Natural killer cell (primary cell): ENCODE results near the gene LDLRAD2. TPM values are rescaled to one million over a fixed set of nuclear protein-coding genes. Genes with fewer than 3 reads are reported as not detected.
A peak's percentile ranks its signal among the peaks of the same experiment; 100 is the strongest.
"Not testable (repeated sequence)": the region's sequence is repeated elsewhere in the genome, so short reads cannot be mapped to it uniquely, and the experiment has no call there.

ENCODE experiments used
- ATAC-seq, 3 donors: fragments of 150-1000 bp in 2 of 3; fragments of 200-7000 bp in 1 of 3; cut with Tn5 transposase; 1 replicate in 1 of 3; 2 replicates in 2 of 3; pipeline ENCODE4 v1.10.0; 2021; ENCODE audit warnings: mild to moderate bottlenecking in 2 of 3, moderate library complexity in 2 of 3
- DNase-seq, 2 donors: peaks; one replicate each; pipeline versions ENCODE4 v3.0.0 to v3.0.0-alpha.2; 2013 to 2021; ENCODE audit warnings: mixed read lengths in 1 of 2
- H3K27ac ChIP-seq: one replicate; pipeline ENCODE4 v1.5.1; 2013; ENCODE audit warnings: mild to moderate bottlenecking, low read length
- H3K27me3 ChIP-seq: one replicate; pipeline ENCODE4 v1.6.1; 2013; ENCODE audit warnings: low read length; ENCODE audit not compliant: control insufficient read depth, insufficient read depth
- H3K36me3 ChIP-seq: one replicate; pipeline ENCODE4 v1.6.1; 2013; ENCODE audit warnings: low read length; ENCODE audit not compliant: control insufficient read depth, insufficient read depth
- H3K4me1 ChIP-seq: one replicate; pipeline ENCODE4 v1.6.1; 2013; ENCODE audit warnings: low read length; ENCODE audit not compliant: control insufficient read depth, insufficient read depth
- H3K4me3 ChIP-seq: one replicate; pipeline ENCODE4 v1.5.1; 2013; ENCODE audit warnings: low read length
- H3K9me3 ChIP-seq: one replicate; pipeline ENCODE4 v1.6.1; 2013; ENCODE audit warnings: low read length; ENCODE audit not compliant: control insufficient read depth, insufficient read depth
- H3K27ac Mint-ChIP-seq, 2 donors: one replicate each; pipeline ENCODE4 v1.8.0; 2022; ENCODE audit warnings: mild to moderate bottlenecking in 2 of 2, mixed read lengths in 2 of 2, moderate library complexity in 1 of 2
- H3K27me3 Mint-ChIP-seq, 2 donors: one replicate each; pipeline ENCODE4 v1.8.0; 2022; ENCODE audit warnings: low read depth in 2 of 2, mixed read lengths in 2 of 2
- H3K36me3 Mint-ChIP-seq: one replicate; pipeline ENCODE4 v1.8.0; 2022; ENCODE audit warnings: mixed read lengths
- H3K4me1 Mint-ChIP-seq, 2 donors: one replicate each; pipeline ENCODE4 v1.8.0; 2022; ENCODE audit warnings: mixed read lengths in 2 of 2
- H3K4me3 Mint-ChIP-seq: one replicate; pipeline ENCODE4 v1.8.0; 2022; ENCODE audit warnings: mild to moderate bottlenecking, moderate library complexity, mixed read lengths
- H3K9me3 Mint-ChIP-seq, 2 donors: one replicate each; pipeline ENCODE4 v1.8.0; 2022; ENCODE audit warnings: mixed read lengths in 2 of 2
- WGBS: methylation state at CpG from one replicate; pipeline ENCODE4 v1.1.7; 2013; ENCODE audit warnings: missing lambda C conversion rate; ENCODE audit not compliant: insufficient coverage; 5-methylcytosine and 5-hydroxymethylcytosine counted together
- intact Hi-C: fragments of 100-400 bp; cut with micrococcal nuclease; formaldehyde crosslinking; loops from one replicate; pipeline ENCODE4 v1.14.2; 2022
- total RNA-seq, 4 donors: library from RNA; stranded (reverse); fragments of 120-200 nt in 1 of 4; gene quantifications; one replicate each; pipeline versions ENCODE4 v1.2.3 to v1.2.4, GENCODE V29; 2013 to 2022
- TF ChIP-seq, protein P1 (sequence below): fragments of 200-600 bp; IDR thresholded peaks from one replicate; pipeline ENCODE4 v1.8.0; 2022; ENCODE audit warnings: antibody characterized with exemption

Gene LDLRAD2
- total RNA-seq, 3 donors from 2014 or later (not counting 1 experiment from before 2014, with no cell fraction given) = 2.8 to 3.9 (median 3.6) TPM

DNA sequence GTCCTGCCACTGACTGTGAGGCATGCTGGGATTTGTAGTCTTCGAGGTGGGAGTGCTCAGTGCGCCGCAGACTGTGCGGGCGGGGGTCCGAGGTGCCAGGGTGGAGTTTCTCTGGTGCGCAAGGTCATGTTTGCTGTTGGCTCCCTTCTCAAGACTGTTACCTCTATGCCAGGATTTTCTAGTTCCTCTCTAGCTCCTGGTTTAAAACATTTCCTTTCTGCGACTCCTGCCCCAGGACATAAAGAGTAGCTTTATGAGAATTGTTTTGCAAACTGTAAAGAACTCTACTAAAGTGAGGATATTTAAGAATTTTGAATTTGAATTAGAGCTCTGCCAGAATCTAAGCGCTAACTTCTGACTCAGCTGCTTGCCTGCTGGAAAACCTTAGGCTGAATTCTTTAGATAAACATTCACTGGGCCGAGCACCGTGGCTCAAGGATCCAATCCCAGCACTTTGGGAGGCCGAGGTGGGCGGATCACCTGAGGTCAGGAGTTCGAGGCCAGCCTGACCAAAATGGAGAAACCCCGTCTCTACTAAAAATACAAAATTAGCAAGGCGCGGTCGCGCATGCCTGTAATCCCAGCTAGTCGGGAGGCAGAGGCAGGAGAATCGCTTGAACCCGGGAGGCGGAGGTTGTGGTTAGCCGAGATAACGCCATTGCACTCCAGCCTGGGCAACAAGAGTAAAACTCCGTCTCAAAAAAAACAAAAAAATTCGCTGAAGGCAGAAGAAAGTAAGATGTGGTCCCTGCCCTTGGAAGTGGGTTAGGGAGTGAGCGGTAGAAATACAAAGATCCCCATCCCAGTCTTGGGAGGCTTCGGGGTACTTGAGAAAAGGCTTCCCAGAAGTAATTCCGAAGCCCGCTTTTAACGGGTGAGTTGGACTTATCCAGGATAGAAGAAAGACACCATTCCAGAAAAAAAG, 28.1 kb upstream of the LDLRAD2 start:
- Mint-ChIP-seq H3K9me3 (no peaks in the 10 kb centered on the region), H3K4me1 (peaks cover 27 to 31% of the 10 kb centered on the region in 2 donors), H3K4me3 (peak overlapping the region; percentile 98), H3K27me3 (peaks cover 0 to 4% of the 10 kb centered on the region in 2 donors), H3K27ac (peak overlapping the region; percentile 100), H3K36me3 (no peaks in the 10 kb centered on the region)
- TF ChIP-seq, protein P1, sequence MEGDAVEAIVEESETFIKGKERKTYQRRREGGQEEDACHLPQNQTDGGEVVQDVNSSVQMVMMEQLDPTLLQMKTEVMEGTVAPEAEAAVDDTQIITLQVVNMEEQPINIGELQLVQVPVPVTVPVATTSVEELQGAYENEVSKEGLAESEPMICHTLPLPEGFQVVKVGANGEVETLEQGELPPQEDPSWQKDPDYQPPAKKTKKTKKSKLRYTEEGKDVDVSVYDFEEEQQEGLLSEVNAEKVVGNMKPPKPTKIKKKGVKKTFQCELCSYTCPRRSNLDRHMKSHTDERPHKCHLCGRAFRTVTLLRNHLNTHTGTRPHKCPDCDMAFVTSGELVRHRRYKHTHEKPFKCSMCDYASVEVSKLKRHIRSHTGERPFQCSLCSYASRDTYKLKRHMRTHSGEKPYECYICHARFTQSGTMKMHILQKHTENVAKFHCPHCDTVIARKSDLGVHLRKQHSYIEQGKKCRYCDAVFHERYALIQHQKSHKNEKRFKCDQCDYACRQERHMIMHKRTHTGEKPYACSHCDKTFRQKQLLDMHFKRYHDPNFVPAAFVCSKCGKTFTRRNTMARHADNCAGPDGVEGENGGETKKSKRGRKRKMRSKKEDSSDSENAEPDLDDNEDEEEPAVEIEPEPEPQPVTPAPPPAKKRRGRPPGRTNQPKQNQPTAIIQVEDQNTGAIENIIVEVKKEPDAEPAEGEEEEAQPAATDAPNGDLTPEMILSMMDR = no peak
- intact Hi-C loops = loop anchor here (1.0 to 5.0 kb wide), 2 partner anchors 241 to 668 kb away; partner anchors contain the start of gene ZBTB40
- Histone ChIP-seq H3K36me3 (no peaks in the 10 kb centered on the region), H3K27ac (peak overlapping the region; percentile 97), H3K4me3 (peak overlapping the region; percentile 78), H3K4me1 (peaks cover 20% of the 10 kb centered on the region), H3K27me3 (no peaks in the 10 kb centered on the region), H3K9me3 (no peaks in the 10 kb centered on the region)
- ATAC-seq = no peak
- DNase-seq = peak in 1 of 2 donors; percentile 10
- 71% methylated on average over 32 of the region's 32 CpGs for WGBS

DNA sequence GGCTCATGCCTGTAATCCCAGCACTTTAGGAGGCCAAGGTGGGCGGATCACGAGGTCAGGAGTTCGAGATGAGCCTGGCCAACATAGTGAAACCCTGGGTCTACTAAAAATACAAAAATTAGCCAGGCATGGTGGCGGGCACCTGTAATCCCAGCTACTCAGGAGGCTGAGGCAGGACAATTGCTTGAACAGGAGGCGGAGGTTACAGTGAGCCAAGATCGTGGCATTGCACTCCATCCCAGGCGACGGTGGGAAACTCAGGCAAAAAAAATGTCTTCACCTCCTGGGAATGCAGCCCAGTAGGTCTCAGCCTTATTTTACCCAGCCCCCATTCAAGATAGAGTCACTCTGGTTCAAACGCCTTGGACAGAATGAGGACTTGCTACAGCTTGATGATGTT, 26.3 kb upstream of the LDLRAD2 start:
- H3K36me3 Mint-ChIP-seq, ATAC-seq, DNase-seq, H3K9me3 Mint-ChIP-seq, H3K9me3 ChIP-seq, H3K27ac ChIP-seq, H3K27me3 Mint-ChIP-seq, H3K4me3 ChIP-seq, intact Hi-C loops, H3K27ac Mint-ChIP-seq, H3K36me3 ChIP-seq, H3K4me3 Mint-ChIP-seq, H3K27me3 ChIP-seq: not testable (repeated sequence)
- peaks cover 19 to 25% of the 10 kb centered on the region in 2 donors for H3K4me1 Mint-ChIP-seq
- 91% methylated on average over 9 of the region's 9 CpGs for WGBS
- peaks cover 20% of the 10 kb centered on the region for H3K4me1 ChIP-seq

DNA sequence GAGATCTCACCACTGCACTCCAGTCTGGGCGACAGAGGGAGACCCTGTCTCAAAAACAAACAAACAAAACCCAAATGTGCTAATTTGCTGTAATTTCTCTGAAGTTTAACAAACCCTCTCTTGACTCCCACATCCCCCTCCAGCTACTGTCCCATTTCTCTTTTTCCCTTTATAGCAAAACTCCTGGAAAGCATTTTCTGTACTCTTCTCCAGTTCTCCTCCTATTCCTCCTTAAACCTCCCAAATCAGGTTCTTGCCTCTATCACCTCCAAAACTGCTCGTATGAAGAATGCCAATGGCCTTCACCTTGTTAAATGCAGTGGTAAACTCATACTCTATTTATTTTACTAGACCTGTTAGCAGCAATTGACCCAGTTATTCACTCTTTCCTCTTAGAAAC, 25.4 kb upstream of the LDLRAD2 start:
- Mint-ChIP-seq H3K27me3 (peaks cover 0 to 4% of the 10 kb centered on the region in 2 donors), H3K4me1 (peaks cover 26 to 32% of the 10 kb centered on the region in 2 donors), H3K4me3 (no peak overlapping the region), H3K9me3 (no peaks in the 10 kb centered on the region), H3K27ac (no peak overlapping the region), H3K36me3 (no peaks in the 10 kb centered on the region)
- Histone ChIP-seq H3K36me3 (no peaks in the 10 kb centered on the region), H3K27me3 (no peaks in the 10 kb centered on the region), H3K4me3 (no peak overlapping the region), H3K9me3 (no peaks in the 10 kb centered on the region), H3K4me1 (peaks cover 19% of the 10 kb centered on the region), H3K27ac (no peak overlapping the region)
- intact Hi-C loops = no loop called here
- DNase-seq (no peak), ATAC-seq (no peak)
- TF ChIP-seq, protein P1 = no peak
- 88% methylated on average over 2 of the region's 2 CpGs for WGBS

DNA sequence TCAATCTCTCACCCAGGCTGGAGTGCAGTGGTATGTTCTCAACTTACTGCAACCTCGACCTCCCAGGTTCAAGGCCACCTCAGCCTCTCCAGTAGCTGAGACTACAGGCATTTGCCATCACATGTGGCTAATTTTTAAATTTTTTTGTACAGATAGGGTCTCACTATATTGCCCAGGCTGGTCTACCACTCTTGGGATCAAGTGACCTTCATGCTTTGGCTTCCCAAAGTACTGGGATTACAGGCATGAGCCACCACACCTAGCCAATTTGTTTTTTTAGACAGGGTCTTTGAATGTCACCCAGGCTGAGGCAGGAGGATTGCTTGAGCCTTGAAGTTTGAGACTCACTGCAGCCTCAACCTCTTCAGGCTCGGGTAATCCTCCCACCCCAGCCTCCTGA, 19.0 kb upstream of the LDLRAD2 start:
- Mint-ChIP-seq H3K4me1 (peaks cover 17 to 19% of the 10 kb centered on the region in 2 donors), H3K4me3 (no peak overlapping the region), H3K36me3 (no peaks in the 10 kb centered on the region), H3K27me3 (no peaks in the 10 kb centered on the region), H3K9me3 (no peaks in the 10 kb centered on the region), H3K27ac (no peak overlapping the region)
- Histone ChIP-seq H3K27ac (no peak overlapping the region), H3K4me1 (peaks cover 12% of the 10 kb centered on the region), H3K9me3 (peaks cover 3% of the 10 kb centered on the region), H3K27me3 (no peaks in the 10 kb centered on the region), H3K4me3 (no peak overlapping the region), H3K36me3 (no peaks in the 10 kb centered on the region)
- TF ChIP-seq, protein P1 = no peak
- intact Hi-C loops = no loop called here
- DNase-seq = no peak
- 90% methylated on average over 2 of the region's 2 CpGs for WGBS
- ATAC-seq = no peak
